Glomerular visceral epithelial cell (primary cell): Measurements from ENCODE around the gene NUP43.
"Not testable (repeated sequence)": the region's sequence is repeated elsewhere in the genome, so short reads cannot be mapped to it uniquely, and the experiment has no call there.

Source experiments
- DNase-seq: peaks from one replicate; pipeline ENCODE4 v3.0.0-alpha.2; 2016; ENCODE audit errors: extremely low spot score

NUP43 gene

GRCh38 chr6:149749082-149749593 is 2.8 kb upstream of the NUP43 start:
- DNase-seq: not testable (repeated sequence)

GRCh38 chr6:149745252-149745651 is 1.1 kb downstream of the NUP43 start:
- not testable (repeated sequence) for DNase-seq

- DNase-seq: no peak
These were observed 11.4 kb downstream of the NUP43 start for GRCh38 chr6:149734915-149735314.

- no peak for DNase-seq
These were observed 13.1 kb downstream of the NUP43 start for GRCh38 chr6:149733089-149733720.

GRCh38 chr6:149729824-149730223 is 16.5 kb downstream of the NUP43 start:
- no peak for DNase-seq

GRCh38 chr6:149728499-149729234 is 17.7 kb downstream of the NUP43 start:
- DNase-seq: no peak

GRCh38 chr6:149727793-149728498 is 18.4 kb downstream of the NUP43 start:
- no peak for DNase-seq

- DNase-seq: no peak
These were observed 20.5 kb downstream of the NUP43 start for GRCh38 chr6:149725785-149726184.

- peak; percentile 58 for DNase-seq
These were observed 22.4 kb downstream of the NUP43 start for GRCh38 chr6:149723771-149724417.

GRCh38 chr6:149723262-149723661 is 23.1 kb downstream of the NUP43 start:
- no peak for DNase-seq

GRCh38 chr6:149719531-149719930 is 26.8 kb downstream of the NUP43 start:
- no peak for DNase-seq

- DNase-seq: peak; percentile 88
These were observed 28.5 kb downstream of the NUP43 start, which contains the start of gene LATS1 for GRCh38 chr6:149717588-149718458. TSS of gene LATS1 (minus strand) at chr6:149718101. CDS start at chr6:149702126, 15,975 bp downstream.

- no peak for DNase-seq
These were observed 29.1 kb downstream of the NUP43 start for GRCh38 chr6:149717255-149717587.

- DNase-seq: no peak
These were observed 30.0 kb downstream of the NUP43 start for GRCh38 chr6:149716181-149716963.

GRCh38 chr6:149714442-149714841 is 31.9 kb downstream of the NUP43 start:
- DNase-seq: no peak

- no peak for DNase-seq
These were observed 34.6 kb downstream of the NUP43 start for GRCh38 chr6:149711711-149712110.

GRCh38 chr6:149701714-149702113 is 44.6 kb downstream of the NUP43 start:
- DNase-seq: no peak

- no peak for DNase-seq
These were observed 47.2 kb downstream of the NUP43 start for GRCh38 chr6:149699150-149699549.

- no peak for DNase-seq
These were observed 48.2 kb downstream of the NUP43 start for GRCh38 chr6:149698175-149698574.

- DNase-seq: no peak
These were observed 49.4 kb downstream of the NUP43 start for GRCh38 chr6:149696901-149697300.
